PFSK-1 (cell line): ENCODE data around the gene COMMD3.

Source experiments
- POLR2AphosphoS5 ChIP-seq: IDR thresholded peaks from 2 replicates; pipeline ENCODE4 v1.6.1; 2012; ENCODE audit warnings: low read depth, mild to moderate bottlenecking, control low read depth, low read length, moderate library complexity
- REST ChIP-seq, 2 experiments: IDR thresholded peaks; 2 replicates each; pipeline versions ENCODE4 v1.6.1 to v1.8.0; 2011 to 2012; ENCODE audit warnings: low read depth in 2 of 2, low read length in 2 of 2, control low read depth in 1 of 2, inconsistent platforms in 1 of 2, mild to moderate bottlenecking in 1 of 2, moderate library complexity in 1 of 2; ENCODE audit not compliant: insufficient read depth in 1 of 2
- TAF1 ChIP-seq: IDR thresholded peaks from 2 replicates; pipeline ENCODE4 v1.6.1; 2012; ENCODE audit warnings: low read length, control low read depth, borderline replicate concordance; ENCODE audit not compliant: insufficient read depth

GRCh38 chr10:22280078-22280477, 36.1 kb upstream of the COMMD3 start:
- TF ChIP-seq TAF1: no peak
- no peak for TF ChIP-seq REST (IDR thresholded peaks at IDR 0.05; ENCODE audit: insufficient read depth in 1 of 2, low read depth in 2 of 2, low read length in 2 of 2)
- TF ChIP-seq POLR2AphosphoS5: no peak
